ENCODE results near the gene BRF1.
A peak's percentile ranks its signal among the peaks of the same experiment; 100 is the strongest.

The BRF1 gene

GRCh38 chr14:105307052-105307727 lies 6.4 kb upstream of the BRF1 start:
- Histone ChIP-seq H2BK15ac (ENCODE audit: low read depth, poor library complexity, severe bottlenecking) (peak overlapping the region; percentile 48), H3K27ac (ENCODE audit: low read length, poor library complexity, severe bottlenecking) (no peak overlapping the region), H3K18ac (ENCODE audit: low read depth in 1 of 2, low read length in 2 of 2) (no peak overlapping the region), H2BK5ac (ENCODE audit: low read depth, low read length, poor library complexity, severe bottlenecking) (no peak overlapping the region), H3K79me1 (replicated peaks; ENCODE audit: low read length, poor library complexity, severe bottlenecking) (peaks cover 6% of the 10 kb centered on the region), H4K8ac (ENCODE audit: low read length) (no peak overlapping the region), H3K9me3 (ENCODE audit: control insufficient read depth, low read length) (no peaks in the 10 kb centered on the region), H3K36me3 (ENCODE audit: control insufficient read depth in 1 of 2, insufficient read depth in 2 of 2, low read depth in 1 of 2, low read length in 2 of 2) (peaks cover 0 to 7% of the 10 kb centered on the region in 2 experiments), H3K4me2 (ENCODE audit: low read length, poor library complexity, severe bottlenecking) (no peak overlapping the region), H3K23ac (ENCODE audit: low read length in 2 of 2) (no peak overlapping the region), H3K9ac (ENCODE audit: low read length) (no peak overlapping the region), H3K27me3 (ENCODE audit: control insufficient read depth in 1 of 2, insufficient read depth in 1 of 2, low read length in 2 of 2) (no peaks in the 10 kb centered on the region), H2BK120ac (ENCODE audit: low read depth, low read length) (no peak overlapping the region), H3K4ac (ENCODE audit: low read depth in 1 of 2, low read length in 2 of 2) (no peak overlapping the region), H2BK12ac (ENCODE audit: low read length in 2 of 2) (no peak overlapping the region), H3K4me1 (ENCODE audit: control insufficient read depth, insufficient read depth, low read depth, low read length) (peaks cover 5% of the 10 kb centered on the region), H2AFZ (ENCODE audit: low read depth, low read length) (no peak overlapping the region), H2AK5ac (ENCODE audit: low read length, severe bottlenecking) (no peak overlapping the region), H3K4me3 (ENCODE audit: insufficient read depth in 1 of 2, low read depth in 1 of 2, low read length in 2 of 2) (no peak overlapping the region), H3K14ac (ENCODE audit: low read length in 2 of 2) (no peak overlapping the region), H4K91ac (ENCODE audit: low read length) (no peak overlapping the region)
- WGBS, result 34% methylated on average over 4 of the region's 4 CpGs
- no peak for DNase-seq

DNA sequence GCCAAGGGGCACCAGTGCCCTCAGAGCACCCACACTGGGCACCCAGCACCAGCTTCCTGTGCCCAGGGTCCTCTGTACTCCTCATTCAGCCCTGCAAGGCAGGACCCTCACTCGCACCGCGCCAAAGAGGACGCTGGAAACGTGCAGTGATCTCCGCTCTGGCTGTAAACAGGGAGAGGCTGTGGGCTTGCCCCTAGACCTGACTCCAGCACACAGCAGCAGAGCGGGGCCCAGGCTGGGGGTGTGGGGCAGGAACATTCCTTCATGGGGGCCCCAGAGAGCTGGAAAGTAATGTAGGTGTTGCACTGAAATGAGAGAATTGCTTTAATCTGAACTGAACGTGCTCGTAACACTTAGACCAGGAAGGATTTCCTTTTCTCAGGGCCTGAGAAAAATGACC lies 5.0 kb upstream of the BRF1 start:
- Histone ChIP-seq H3K4me3 (ENCODE audit: insufficient read depth in 1 of 2, low read depth in 1 of 2, low read length in 2 of 2) (no peak overlapping the region), H2BK120ac (ENCODE audit: low read depth, low read length) (no peak overlapping the region), H3K9ac (ENCODE audit: low read length) (no peak overlapping the region), H3K27ac (ENCODE audit: low read length, poor library complexity, severe bottlenecking) (no peak overlapping the region), H3K9me3 (ENCODE audit: control insufficient read depth, low read length) (no peaks in the 10 kb centered on the region), H3K18ac (ENCODE audit: low read depth in 1 of 2, low read length in 2 of 2) (no peak overlapping the region), H2BK12ac (ENCODE audit: low read length in 2 of 2) (no peak overlapping the region), H4K91ac (ENCODE audit: low read length) (no peak overlapping the region), H3K79me1 (replicated peaks; ENCODE audit: low read length, poor library complexity, severe bottlenecking) (peaks cover 8% of the 10 kb centered on the region), H2BK15ac (ENCODE audit: low read depth, poor library complexity, severe bottlenecking) (no peak overlapping the region), H4K8ac (ENCODE audit: low read length) (no peak overlapping the region), H2BK5ac (ENCODE audit: low read depth, low read length, poor library complexity, severe bottlenecking) (no peak overlapping the region), H3K4me1 (ENCODE audit: control insufficient read depth, insufficient read depth, low read depth, low read length) (peaks cover 6% of the 10 kb centered on the region), H3K27me3 (ENCODE audit: control insufficient read depth in 1 of 2, insufficient read depth in 1 of 2, low read length in 2 of 2) (no peaks in the 10 kb centered on the region), H2AFZ (ENCODE audit: low read depth, low read length) (no peak overlapping the region), H2AK5ac (ENCODE audit: low read length, severe bottlenecking) (no peak overlapping the region), H3K36me3 (ENCODE audit: control insufficient read depth in 1 of 2, insufficient read depth in 2 of 2, low read depth in 1 of 2, low read length in 2 of 2) (peaks cover 0 to 7% of the 10 kb centered on the region in 2 experiments), H3K4me2 (ENCODE audit: low read length, poor library complexity, severe bottlenecking) (no peak overlapping the region), H3K23ac (ENCODE audit: low read length in 2 of 2) (no peak overlapping the region), H3K14ac (ENCODE audit: low read length in 2 of 2) (no peak overlapping the region), H3K4ac (ENCODE audit: low read depth in 1 of 2, low read length in 2 of 2) (no peak overlapping the region)
- 85% methylated on average over 9 of the region's 9 CpGs for WGBS
- no peak for DNase-seq

- no peak overlapping the region for H2AFZ ChIP-seq (ENCODE audit: low read depth, low read length)
- H4K8ac ChIP-seq (ENCODE audit: low read length), result no peak overlapping the region
Measured at GRCh38 chr14:105305345-105305744, 4.5 kb upstream of the BRF1 start.

DNA sequence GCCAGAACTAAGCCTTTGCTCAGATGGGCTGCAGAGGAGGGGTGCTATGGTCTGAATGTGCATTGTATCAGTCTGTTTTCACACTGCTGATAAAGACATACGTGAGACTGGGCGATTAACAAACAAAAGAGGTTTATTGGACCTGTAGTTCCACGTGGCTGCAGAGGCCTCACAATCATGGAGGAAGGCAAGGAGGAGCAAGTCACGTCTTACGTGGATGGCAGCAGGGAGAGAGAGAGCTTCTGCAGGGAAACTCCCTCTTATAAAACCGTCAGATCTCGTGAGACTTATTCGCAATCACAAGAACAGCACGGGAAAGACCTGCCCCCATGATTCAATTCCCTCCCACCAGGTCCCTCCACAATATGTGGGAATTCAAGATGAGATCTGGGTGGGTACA lies 3.8 kb upstream of the BRF1 start:
- DNase-seq, result no peak
- H3K4me1 ChIP-seq (ENCODE audit: control insufficient read depth, insufficient read depth, low read depth, low read length), result peaks cover 14% of the 10 kb centered on the region
- no peak overlapping the region for H3K9ac ChIP-seq (ENCODE audit: low read length)
- H3K23ac ChIP-seq (ENCODE audit: low read length in 2 of 2), result no peak overlapping the region
- H2BK5ac ChIP-seq (ENCODE audit: low read depth, low read length, poor library complexity, severe bottlenecking), result no peak overlapping the region
- H2AFZ ChIP-seq (ENCODE audit: low read depth, low read length), result no peak overlapping the region
- H2BK15ac ChIP-seq (ENCODE audit: low read depth, poor library complexity, severe bottlenecking), result no peak overlapping the region
- no peaks in the 10 kb centered on the region for H3K9me3 ChIP-seq (ENCODE audit: control insufficient read depth, low read length)
- H3K36me3 ChIP-seq (ENCODE audit: control insufficient read depth in 1 of 2, insufficient read depth in 2 of 2, low read depth in 1 of 2, low read length in 2 of 2), result peaks cover 0 to 7% of the 10 kb centered on the region in 2 experiments
- no peak overlapping the region for H3K4me2 ChIP-seq (ENCODE audit: low read length, poor library complexity, severe bottlenecking)
- H3K14ac ChIP-seq (ENCODE audit: low read length in 2 of 2), result no peak overlapping the region
- no peak overlapping the region for H2AK5ac ChIP-seq (ENCODE audit: low read length, severe bottlenecking)
- H4K91ac ChIP-seq (ENCODE audit: low read length), result no peak overlapping the region
- no peaks in the 10 kb centered on the region for H3K27me3 ChIP-seq (ENCODE audit: control insufficient read depth in 1 of 2, insufficient read depth in 1 of 2, low read length in 2 of 2)
- no peak overlapping the region for H3K4ac ChIP-seq (ENCODE audit: low read depth in 1 of 2, low read length in 2 of 2)
- H4K8ac ChIP-seq (ENCODE audit: low read length), result no peak overlapping the region
- peaks cover 16% of the 10 kb centered on the region for H3K79me1 ChIP-seq (replicated peaks; ENCODE audit: low read length, poor library complexity, severe bottlenecking)
- no peak overlapping the region for H2BK120ac ChIP-seq (ENCODE audit: low read depth, low read length)
- no peak overlapping the region for H3K27ac ChIP-seq (ENCODE audit: low read length, poor library complexity, severe bottlenecking)
- WGBS, result 86% methylated on average over 5 of the region's 9 CpGs
- no peak overlapping the region for H3K18ac ChIP-seq (ENCODE audit: low read depth in 1 of 2, low read length in 2 of 2)
- H2BK12ac ChIP-seq (ENCODE audit: low read length in 2 of 2), result no peak overlapping the region
- H3K4me3 ChIP-seq (ENCODE audit: insufficient read depth in 1 of 2, low read depth in 1 of 2, low read length in 2 of 2), result no peak overlapping the region

More at GRCh38 chr14:105305345-105305744, 4.5 kb upstream of the BRF1 start:
- H2BK15ac ChIP-seq (ENCODE audit: low read depth, poor library complexity, severe bottlenecking), result no peak overlapping the region
- H3K27me3 ChIP-seq (ENCODE audit: control insufficient read depth in 1 of 2, insufficient read depth in 1 of 2, low read length in 2 of 2), result no peaks in the 10 kb centered on the region
- no peak overlapping the region for H3K9ac ChIP-seq (ENCODE audit: low read length)
- H2BK5ac ChIP-seq (ENCODE audit: low read depth, low read length, poor library complexity, severe bottlenecking), result no peak overlapping the region
- H3K14ac ChIP-seq (ENCODE audit: low read length in 2 of 2), result no peak overlapping the region
- H3K4ac ChIP-seq (ENCODE audit: low read depth in 1 of 2, low read length in 2 of 2), result no peak overlapping the region
- no peak overlapping the region for H2BK12ac ChIP-seq (ENCODE audit: low read length in 2 of 2)
- H3K4me1 ChIP-seq (ENCODE audit: control insufficient read depth, insufficient read depth, low read depth, low read length), result peaks cover 6% of the 10 kb centered on the region
- H3K23ac ChIP-seq (ENCODE audit: low read length in 2 of 2), result no peak overlapping the region
- no peak overlapping the region for H3K4me2 ChIP-seq (ENCODE audit: low read length, poor library complexity, severe bottlenecking)
- peaks cover 9% of the 10 kb centered on the region for H3K79me1 ChIP-seq (replicated peaks; ENCODE audit: low read length, poor library complexity, severe bottlenecking)
- no peak overlapping the region for H3K4me3 ChIP-seq (ENCODE audit: insufficient read depth in 1 of 2, low read depth in 1 of 2, low read length in 2 of 2)
- WGBS, result 78% methylated on average over 9 of the region's 9 CpGs
- no peak overlapping the region for H4K91ac ChIP-seq (ENCODE audit: low read length)
- H3K36me3 ChIP-seq (ENCODE audit: control insufficient read depth in 1 of 2, insufficient read depth in 2 of 2, low read depth in 1 of 2, low read length in 2 of 2), result peaks cover 0 to 7% of the 10 kb centered on the region in 2 experiments
- no peaks in the 10 kb centered on the region for H3K9me3 ChIP-seq (ENCODE audit: control insufficient read depth, low read length)
- H2BK120ac ChIP-seq (ENCODE audit: low read depth, low read length), result no peak overlapping the region
- no peak overlapping the region for H3K18ac ChIP-seq (ENCODE audit: low read depth in 1 of 2, low read length in 2 of 2)
- no peak for DNase-seq
- H2AK5ac ChIP-seq (ENCODE audit: low read length, severe bottlenecking), result no peak overlapping the region
- H3K27ac ChIP-seq (ENCODE audit: low read length, poor library complexity, severe bottlenecking), result no peak overlapping the region

All from mesenchymal stem cell (in vitro differentiated cells and primary cell).